Measurements from ENCODE around the gene PTP4A2.

The PTP4A2 gene

DNA sequence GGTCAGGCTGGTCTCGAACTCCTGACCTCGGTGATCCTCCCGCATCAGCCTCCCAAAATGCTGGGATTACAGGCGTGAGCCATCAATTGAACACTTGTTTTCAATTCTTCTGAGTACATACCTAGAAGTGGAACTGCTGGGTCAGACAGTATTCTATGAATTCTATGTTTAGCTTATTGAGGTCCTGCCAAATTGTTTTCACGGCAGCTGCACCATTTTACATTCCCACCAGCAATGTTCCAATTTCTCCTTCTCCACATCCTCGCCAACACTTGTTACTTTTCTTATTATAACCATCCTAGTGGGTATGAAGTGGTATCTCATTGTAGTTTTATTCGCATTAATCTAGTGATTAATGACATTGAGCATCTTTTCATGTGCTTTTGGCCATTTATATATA, 49.9 kb downstream of the PTP4A2 start:
- Histone ChIP-seq H4K20me1 (ENCODE audit: insufficient read depth, low read length, poor library complexity, severe bottlenecking) (no peaks in the 10 kb centered on the region), H3K9me2 (replicated peaks; ENCODE audit: low read depth, low read length) (no peaks in the 10 kb centered on the region), H3K36me3 (ENCODE audit: insufficient read depth, low read length) (no peaks in the 10 kb centered on the region), H3K79me2 (ENCODE audit: insufficient read depth, low read length) (no peaks in the 10 kb centered on the region), H3F3A (ENCODE audit: low read depth) (no peaks in the 10 kb centered on the region), H3K9ac (ENCODE audit: low read depth, low read length, poor library complexity, severe bottlenecking) (no peak overlapping the region), H3K4me1 (ENCODE audit: insufficient read depth, low read length, poor library complexity, severe bottlenecking) (peaks cover 11% of the 10 kb centered on the region), H3K27me3 (ENCODE audit: insufficient read depth, low read length, poor library complexity, severe bottlenecking) (no peaks in the 10 kb centered on the region), H3K9me3 (ENCODE audit: insufficient read depth, low read depth, low read length) (no peaks in the 10 kb centered on the region), H2AFZ (ENCODE audit: low read length) (no peak overlapping the region), H3K4me3 (ENCODE audit: low read length, poor library complexity, severe bottlenecking) (no peak overlapping the region), H3K4me2 (ENCODE audit: low read depth, low read length, poor library complexity, severe bottlenecking) (no peak overlapping the region)
- no peak for TF ChIP-seq EZH2phosphoT487 (IDR thresholded peaks at IDR 0.05; ENCODE audit: borderline replicate concordance)
- TF ChIP-seq, protein P1, sequence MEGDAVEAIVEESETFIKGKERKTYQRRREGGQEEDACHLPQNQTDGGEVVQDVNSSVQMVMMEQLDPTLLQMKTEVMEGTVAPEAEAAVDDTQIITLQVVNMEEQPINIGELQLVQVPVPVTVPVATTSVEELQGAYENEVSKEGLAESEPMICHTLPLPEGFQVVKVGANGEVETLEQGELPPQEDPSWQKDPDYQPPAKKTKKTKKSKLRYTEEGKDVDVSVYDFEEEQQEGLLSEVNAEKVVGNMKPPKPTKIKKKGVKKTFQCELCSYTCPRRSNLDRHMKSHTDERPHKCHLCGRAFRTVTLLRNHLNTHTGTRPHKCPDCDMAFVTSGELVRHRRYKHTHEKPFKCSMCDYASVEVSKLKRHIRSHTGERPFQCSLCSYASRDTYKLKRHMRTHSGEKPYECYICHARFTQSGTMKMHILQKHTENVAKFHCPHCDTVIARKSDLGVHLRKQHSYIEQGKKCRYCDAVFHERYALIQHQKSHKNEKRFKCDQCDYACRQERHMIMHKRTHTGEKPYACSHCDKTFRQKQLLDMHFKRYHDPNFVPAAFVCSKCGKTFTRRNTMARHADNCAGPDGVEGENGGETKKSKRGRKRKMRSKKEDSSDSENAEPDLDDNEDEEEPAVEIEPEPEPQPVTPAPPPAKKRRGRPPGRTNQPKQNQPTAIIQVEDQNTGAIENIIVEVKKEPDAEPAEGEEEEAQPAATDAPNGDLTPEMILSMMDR (conservative IDR thresholded peaks at IDR 0.05; ENCODE audit: low read length), result no peak

DNA sequence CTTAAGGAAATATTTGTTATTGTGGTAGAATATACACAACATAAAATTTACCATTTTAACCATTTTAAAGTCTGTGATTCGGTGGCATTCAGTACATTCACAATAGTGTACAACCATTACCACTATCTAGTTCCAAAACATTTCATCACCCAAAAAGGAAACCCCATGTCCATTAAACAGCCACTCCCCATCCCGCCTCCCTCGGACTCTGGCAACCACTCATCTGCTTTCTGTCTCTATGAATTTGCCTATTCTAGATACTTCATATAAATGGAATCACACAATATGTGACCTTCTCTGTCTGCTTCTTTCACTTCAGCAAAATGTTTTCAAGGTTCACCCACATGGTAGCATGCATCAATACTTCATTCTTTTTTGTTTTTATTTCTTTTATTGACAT, 51.3 kb downstream of the PTP4A2 start:
- H3K4me2 ChIP-seq (ENCODE audit: low read depth, low read length, poor library complexity, severe bottlenecking), result no peak overlapping the region
- TF ChIP-seq, protein P1 (conservative IDR thresholded peaks at IDR 0.05; ENCODE audit: low read length), result no peak
- no peak for TF ChIP-seq EZH2phosphoT487 (IDR thresholded peaks at IDR 0.05; ENCODE audit: borderline replicate concordance)

DNA sequence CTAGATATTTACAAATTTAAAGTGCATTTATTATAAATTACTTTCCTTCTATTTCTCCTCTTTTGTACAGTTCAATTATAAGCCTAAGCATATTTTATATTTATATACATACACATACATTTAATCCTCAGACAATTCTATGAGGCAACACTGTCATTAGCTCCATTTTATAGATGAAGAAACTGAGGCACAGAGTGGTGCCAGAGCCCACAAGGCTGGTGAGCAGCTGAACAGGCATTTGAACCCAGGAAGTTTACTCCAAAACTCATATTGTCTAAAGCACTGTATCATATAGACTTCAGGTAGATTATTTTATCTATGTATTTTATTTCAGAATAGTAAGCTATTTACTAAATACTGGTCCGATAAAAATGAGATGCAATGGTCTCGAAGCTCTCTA, 52.3 kb downstream of the PTP4A2 start:
- H3K9me3 ChIP-seq (ENCODE audit: insufficient read depth, low read depth, low read length), result no peaks in the 10 kb centered on the region
- H3K4me1 ChIP-seq (ENCODE audit: insufficient read depth, low read length, poor library complexity, severe bottlenecking), result peaks cover 11% of the 10 kb centered on the region
- H3K4me3 ChIP-seq (ENCODE audit: low read length, poor library complexity, severe bottlenecking), result no peak overlapping the region
- H3K9me2 ChIP-seq (replicated peaks; ENCODE audit: low read depth, low read length), result no peaks in the 10 kb centered on the region
- TF ChIP-seq EZH2phosphoT487 (IDR thresholded peaks at IDR 0.05; ENCODE audit: borderline replicate concordance), result no peak
- TF ChIP-seq, protein P1 (conservative IDR thresholded peaks at IDR 0.05; ENCODE audit: low read length), result no peak
- H3K79me2 ChIP-seq (ENCODE audit: insufficient read depth, low read length), result no peaks in the 10 kb centered on the region
- no peaks in the 10 kb centered on the region for H3K36me3 ChIP-seq (ENCODE audit: insufficient read depth, low read length)
- H4K20me1 ChIP-seq (ENCODE audit: insufficient read depth, low read length, poor library complexity, severe bottlenecking), result no peaks in the 10 kb centered on the region
- H3K9ac ChIP-seq (ENCODE audit: low read depth, low read length, poor library complexity, severe bottlenecking), result no peak overlapping the region
- H2AFZ ChIP-seq (ENCODE audit: low read length), result no peak overlapping the region
- no peaks in the 10 kb centered on the region for H3K27me3 ChIP-seq (ENCODE audit: insufficient read depth, low read length, poor library complexity, severe bottlenecking)
- no peak overlapping the region for H3K4me2 ChIP-seq (ENCODE audit: low read depth, low read length, poor library complexity, severe bottlenecking)
- H3F3A ChIP-seq (ENCODE audit: low read depth), result no peaks in the 10 kb centered on the region

More for the DNA sequence above, 51.3 kb downstream of the PTP4A2 start:
- Histone ChIP-seq H3K79me2 (ENCODE audit: insufficient read depth, low read length) (no peaks in the 10 kb centered on the region), H3K27me3 (ENCODE audit: insufficient read depth, low read length, poor library complexity, severe bottlenecking) (no peaks in the 10 kb centered on the region), H2AFZ (ENCODE audit: low read length) (0 out of 2 replicates have a peak overlapping the region, but pooled peaks have one; percentile 30), H3K36me3 (ENCODE audit: insufficient read depth, low read length) (no peaks in the 10 kb centered on the region), H3F3A (ENCODE audit: low read depth) (no peaks in the 10 kb centered on the region), H3K4me1 (ENCODE audit: insufficient read depth, low read length, poor library complexity, severe bottlenecking) (peaks cover 11% of the 10 kb centered on the region), H3K9me2 (replicated peaks; ENCODE audit: low read depth, low read length) (no peaks in the 10 kb centered on the region), H3K4me3 (ENCODE audit: low read length, poor library complexity, severe bottlenecking) (no peak overlapping the region), H3K9me3 (ENCODE audit: insufficient read depth, low read depth, low read length) (no peaks in the 10 kb centered on the region), H3K9ac (ENCODE audit: low read depth, low read length, poor library complexity, severe bottlenecking) (no peak overlapping the region), H4K20me1 (ENCODE audit: insufficient read depth, low read length, poor library complexity, severe bottlenecking) (no peaks in the 10 kb centered on the region)
